Ammon's horn (tissue), 1 donor: ENCODE measurements around the gene CT83.

Source experiments
- DNase-seq: peaks from one replicate; pipeline ENCODE4 v3.0.0-alpha.2; 2016; ENCODE audit warnings: low spot score

The CT83 gene

DNA sequence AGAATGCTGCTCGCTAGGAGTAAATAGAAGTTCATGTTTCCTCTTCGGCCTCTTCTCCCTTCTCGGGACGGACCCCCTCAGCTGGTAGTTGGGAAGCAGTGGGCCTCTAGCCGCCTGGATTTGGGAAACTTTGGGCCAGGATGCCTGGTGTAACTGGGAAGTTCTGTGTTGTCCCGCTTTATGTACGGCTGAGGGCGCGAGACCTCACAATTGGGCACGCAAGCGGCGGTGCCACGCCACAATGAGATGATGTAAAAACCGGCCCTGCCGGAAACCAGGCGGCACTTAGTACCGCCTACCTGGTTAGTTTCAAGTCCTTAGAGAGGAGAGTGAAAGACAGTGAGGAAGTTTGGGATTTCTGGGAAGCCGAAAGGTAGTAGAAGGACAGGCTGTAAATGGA lies at the start of gene CT83:
CT83 (minus strand) TSS at position 155 of the 400 bp plus-strand sequence; CDS start at position 35, 120 bp downstream.
- DNase-seq, result no peak

- DNase-seq, result no peak
Measured at GRCh38 chrX:116499780-116500179, 37.0 kb upstream of the CT83 start.

- no peak for DNase-seq
Measured at GRCh38 chrX:116493271-116493670, 30.5 kb upstream of the CT83 start.

DNA sequence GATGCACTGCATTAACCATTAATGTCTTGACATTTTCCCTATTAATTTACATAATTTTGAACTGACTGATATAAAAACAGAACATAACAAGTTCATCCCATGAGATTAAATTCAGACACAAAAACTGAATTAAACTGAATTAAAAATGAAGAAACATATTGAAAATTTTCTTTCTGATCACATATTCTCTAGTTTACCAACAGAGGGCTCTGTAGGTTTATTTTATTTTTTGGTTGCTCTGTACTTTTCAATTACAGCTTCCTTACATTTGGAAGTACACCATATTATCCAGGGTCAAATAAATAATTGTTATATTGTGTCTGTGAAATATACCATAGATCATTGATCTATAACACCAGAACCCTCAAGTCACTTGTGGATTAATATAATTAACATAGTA lies 27.3 kb upstream of the CT83 start:
- no peak for DNase-seq

GRCh38 chrX:116480059-116480458 lies 17.3 kb upstream of the CT83 start:
- no peak for DNase-seq

- no peak for DNase-seq
Measured at GRCh38 chrX:116449156-116449555, 13.6 kb downstream of the CT83 start.

- DNase-seq, result no peak
Measured at GRCh38 chrX:116436358-116436816, 26.4 kb downstream of the CT83 start, which contains the start of gene SLC6A14. Gene SLC6A14 (plus strand): TSS chrX:116436606. CDS start chrX:116436710, 104 bp downstream.

DNA sequence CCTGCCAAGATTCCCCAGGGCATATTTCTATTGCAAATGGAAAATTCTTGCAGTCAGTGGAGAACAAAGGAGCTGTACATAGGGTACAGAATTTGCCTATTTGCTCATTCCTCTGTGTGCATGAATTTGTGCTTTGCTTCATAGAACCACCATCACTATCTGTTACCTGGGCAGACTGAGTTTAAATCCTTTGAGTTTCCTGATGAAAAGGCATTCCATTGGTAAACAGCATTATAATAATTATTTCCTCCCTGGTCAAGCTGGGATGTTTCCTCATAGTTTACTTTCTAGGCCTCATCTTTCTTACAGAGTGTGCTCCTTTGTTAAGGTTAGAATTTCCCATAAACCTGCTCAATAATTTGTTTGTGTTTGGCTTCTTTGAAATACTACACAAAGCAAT lies 27.2 kb downstream of the CT83 start:
- DNase-seq, result no peak

DNA sequence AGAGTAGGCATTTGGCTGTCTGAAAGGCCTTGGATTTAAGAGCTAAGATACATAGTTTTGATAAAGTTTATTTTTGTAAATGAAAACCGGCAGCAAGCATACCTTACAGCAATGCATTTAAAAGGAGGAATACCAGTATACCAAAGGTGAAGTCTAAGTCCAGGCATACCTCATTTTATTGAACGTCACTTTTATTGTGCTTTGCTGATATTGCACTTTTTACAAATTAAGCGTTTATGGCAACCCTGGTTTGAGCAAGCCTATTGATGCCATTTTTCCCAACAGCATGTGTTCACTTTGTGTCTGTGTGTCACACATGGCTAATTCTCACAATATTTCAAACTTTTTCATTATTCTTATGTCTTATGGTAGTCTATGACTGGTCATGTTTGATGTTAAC lies 34.8 kb downstream of the CT83 start:
- no peak for DNase-seq

DNA sequence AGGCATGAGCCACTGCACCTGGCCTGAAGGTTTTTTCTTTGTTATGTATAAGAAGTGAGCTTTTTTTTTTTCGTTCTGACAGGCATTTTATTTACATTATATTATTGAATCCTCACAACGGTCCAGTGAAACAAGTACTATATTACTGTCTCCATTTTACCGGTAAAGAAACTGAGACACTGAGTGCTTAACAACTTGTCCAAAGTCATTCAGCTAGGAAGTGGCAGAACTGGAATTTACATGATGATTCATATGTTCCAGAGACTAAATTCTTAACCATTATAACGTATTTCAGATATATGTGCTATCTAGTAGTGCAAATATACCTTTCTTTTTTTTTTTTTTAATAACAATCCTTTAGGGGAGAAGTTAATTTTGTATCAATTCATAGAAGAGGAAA lies 44.8 kb downstream of the CT83 start:
- DNase-seq, result no peak

- DNase-seq, result no peak
Measured at GRCh38 chrX:116417214-116417613, 45.6 kb downstream of the CT83 start.

- no peak for DNase-seq
Measured at GRCh38 chrX:116413273-116413672, 49.5 kb downstream of the CT83 start.
